Heart right ventricle (tissue), 16 donors: ENCODE measurements around the gene KCNK3. TPM values are rescaled to one million over a fixed set of nuclear protein-coding genes. Genes with fewer than 3 reads are reported as not detected.

ENCODE experiments used
- ATAC-seq, 8 donors: fragments of 200-7000 bp; cut with Tn5 transposase; one replicate each; pipeline ENCODE4 v1.9.1; 2020; ENCODE audit warnings: mild to moderate bottlenecking in 8 of 8, moderate library complexity in 8 of 8, moderate number of reproducible peaks in 1 of 8
- DNase-seq, 2 donors: peaks; one replicate each; pipeline ENCODE4 v3.0.0-alpha.2; 2020
- H3K27ac ChIP-seq, 10 donors: fragments of 200-600 bp; sonication (generic) in 2 of 10; one replicate each; pipeline versions ENCODE4 v1.5.0 to v1.8.0; 2020 to 2022; ENCODE audit warnings: mild to moderate bottlenecking in 3 of 10
- H3K27me3 ChIP-seq, 7 donors: fragments of 200-600 bp; one replicate each; pipeline ENCODE4 v1.8.0; 2021 to 2022; ENCODE audit warnings: mild to moderate bottlenecking in 2 of 7
- H3K36me3 ChIP-seq, 9 donors: fragments of 200-600 bp; sonication (generic) in 1 of 9; one replicate each; pipeline versions ENCODE4 v1.5.0 to v1.8.0; 2020 to 2022; ENCODE audit warnings: mild to moderate bottlenecking in 2 of 9
- H3K4me1 ChIP-seq, 9 donors: fragments of 200-600 bp; sonication (generic) in 1 of 9; one replicate each; pipeline versions ENCODE4 v1.5.0 to v1.8.0; 2020 to 2022; ENCODE audit warnings: mild to moderate bottlenecking in 4 of 9
- H3K4me3 ChIP-seq, 10 donors: fragments of 200-600 bp; sonication (generic) in 2 of 10; one replicate each; pipeline versions ENCODE4 v1.5.0 to v1.8.0; 2020 to 2022; ENCODE audit warnings: mild to moderate bottlenecking in 7 of 10, moderate library complexity in 2 of 10
- H3K9me3 ChIP-seq, 11 donors: fragments of 200-600 bp in 10 of 11; sonication (generic) in 2 of 11; one replicate each; pipeline versions ENCODE4 v1.5.0 to v1.8.0; 2013 to 2022; ENCODE audit warnings: mild to moderate bottlenecking in 2 of 11, control low read depth in 1 of 11, moderate library complexity in 1 of 11
- CTCF ChIP-seq, 9 donors: fragments of 200-600 bp; sonication (generic) in 2 of 9; IDR thresholded peaks; one replicate each; pipeline versions ENCODE4 v1.5.0 to v1.8.0; 2021 to 2022; ENCODE audit warnings: antibody characterized with exemption in 9 of 9, mild to moderate bottlenecking in 5 of 9, moderate library complexity in 1 of 9
- WGBS, 2 donors: extraction: QIAGEN DNeasy Blood & Tissue Kit; methylation state at CpG; one replicate each; pipeline ENCODE4 v1.1.7; 2013; ENCODE audit warnings: inconsistent platforms in 1 of 2; 5-methylcytosine and 5-hydroxymethylcytosine counted together
- intact Hi-C, 10 donors: fragments of 100-400 bp; cut with DNase I; formaldehyde crosslinking; loops; one replicate each; pipeline versions ENCODE4 v1.11.1 to v1.14.2; 2022
- polyA plus RNA-seq, 2 donors: library from polyadenylated mRNA; stranded (reverse); fragments of 200-250 nt; gene quantifications; one replicate each; pipeline ENCODE4 v1.2.3, GENCODE V29; 2013
- total RNA-seq, 10 donors: library from RNA; stranded (reverse); fragmentation: NEBNext Ultra II Directional in 3 of 10; extraction: Animal tissue kit (Norgen Biotek cat#: 25700) in 3 of 10; gene quantifications; one replicate each; pipeline versions ENCODE4 v1.2.1 to v1.2.4, GENCODE V29; 2021 to 2023
- donor health status: Arrhythmogenic right ventricular cardiomyopathy.
- donor health status: ischemic (EF 13 %, LVEDD 7.1; RV severe dilation, severe dysfunction).
- donor health status: healthy with polysubstance abuse.
- donor health status: DM: no; HTN: yes; CAD: no.
- donor health status: DM: no; HTN: no; CAD: no.
- donor health status: ischemic (EF 25% LVEDD 6.9; RV normal size, moderate dysfunction).
- donor health status: ischemic (EF 25% LVEDD 5.7; RV mildly dilated, moderate dysfunction).
- donor health status: healthy.
- donor health status: DM: yes; HTN: yes; CAD: no.
- donor health status: Ischemic cardiomyopathy.
- donor health status: ischemic (EF 35%, LVEDD 5.7; RV mildly dilated, moderate dysfunction).
- donor health status: nonischemic (EF 11% LVEDD 7.7; RV severe dilation, severe dysfunction).
- donor health status: DM: yes; HTN: yes; CAD: no.
- donor health status: PGD.
- donor health status: ischemic (EF 29% LVEDD 5.4; RV normal size, mild dysfunction).
- donor health status: nonischemic (EF 23%, LVEDD 6.1; RV moderate dilation, normal function).

Gene KCNK3
- total and polyA plus RNA-seq, 12 donors = 0.19 to 6.8 (median 0.99) TPM

GRCh38 chr2:26650713-26651469 is 41.6 kb upstream of the KCNK3 start:
- Histone ChIP-seq H3K36me3 (no peaks in the 10 kb centered on the region), H3K4me3 (no peak overlapping the region), H3K27ac (no peak overlapping the region), H3K27me3 (peaks cover 0 to 17% (median 9%) of the 10 kb centered on the region in 7 donors), H3K9me3 (no peaks in the 10 kb centered on the region), H3K4me1 (no peaks in the 10 kb centered on the region)
- ATAC-seq (no peak), DNase-seq (no peak)
- intact Hi-C loops = no loop called here
- no peak for TF ChIP-seq CTCF (IDR thresholded peaks at IDR 0.05)
- 82 to 89% methylated on average over 12 of the region's 12 CpGs for WGBS, 2 donors

- Histone ChIP-seq H3K27me3 (peaks cover 0 to 14% (median 3%) of the 10 kb centered on the region in 7 donors), H3K4me3 (no peak overlapping the region), H3K27ac (no peak overlapping the region), H3K4me1 (no peaks in the 10 kb centered on the region), H3K9me3 (no peaks in the 10 kb centered on the region), H3K36me3 (no peaks in the 10 kb centered on the region)
- DNase-seq (no peak), ATAC-seq (no peak)
- intact Hi-C loops = no loop called here
- 92 to 94% methylated on average over 7 of the region's 7 CpGs for WGBS, 2 donors
- TF ChIP-seq CTCF (IDR thresholded peaks at IDR 0.05) = no peak
Observed at GRCh38 chr2:26651470-26651771, 41.1 kb upstream of the KCNK3 start.

- Histone ChIP-seq H3K36me3 (no peaks in the 10 kb centered on the region), H3K27me3 (peaks cover 0 to 12% (median 0%) of the 10 kb centered on the region in 7 donors), H3K4me3 (no peak overlapping the region), H3K4me1 (no peaks in the 10 kb centered on the region), H3K27ac (no peak overlapping the region), H3K9me3 (no peaks in the 10 kb centered on the region)
- no peak for TF ChIP-seq CTCF (IDR thresholded peaks at IDR 0.05)
- WGBS, 2 donors = 81 to 83% methylated on average over 7 of the region's 7 CpGs
- ATAC-seq (no peak), DNase-seq (no peak)
- intact Hi-C loops = no loop called here
Observed at GRCh38 chr2:26651799-26652198, 40.7 kb upstream of the KCNK3 start.

- no peak for DNase-seq
- TF ChIP-seq CTCF (IDR thresholded peaks at IDR 0.05) = no peak
- intact Hi-C loops = no loop called here
- peak in 1 of 8 donors; percentile 19 for ATAC-seq
- H3K36me3 ChIP-seq = no peaks in the 10 kb centered on the region
- H3K27me3 ChIP-seq = peaks cover 0 to 8% (median 0%) of the 10 kb centered on the region in 7 donors
- H3K4me3 ChIP-seq = no peak overlapping the region
- no peak overlapping the region for H3K27ac ChIP-seq
- WGBS, 2 donors = 59 to 66% methylated on average over 12 of the region's 12 CpGs
- no peaks in the 10 kb centered on the region for H3K9me3 ChIP-seq
- H3K4me1 ChIP-seq = no peaks in the 10 kb centered on the region
Observed at GRCh38 chr2:26652361-26653041, 40.0 kb upstream of the KCNK3 start.
